Non-pigmented ciliary epithelial cell (primary cell): ENCODE results near the gene GOLT1A.
"Not testable (repeated sequence)": the region's sequence is repeated elsewhere in the genome, so short reads cannot be mapped to it uniquely, and the experiment has no call there.

Experiments
- DNase-seq: peaks from one replicate; pipeline ENCODE4 v3.0.0-alpha.2; 2010; ENCODE audit warnings: low read depth

GOLT1A gene

DNA sequence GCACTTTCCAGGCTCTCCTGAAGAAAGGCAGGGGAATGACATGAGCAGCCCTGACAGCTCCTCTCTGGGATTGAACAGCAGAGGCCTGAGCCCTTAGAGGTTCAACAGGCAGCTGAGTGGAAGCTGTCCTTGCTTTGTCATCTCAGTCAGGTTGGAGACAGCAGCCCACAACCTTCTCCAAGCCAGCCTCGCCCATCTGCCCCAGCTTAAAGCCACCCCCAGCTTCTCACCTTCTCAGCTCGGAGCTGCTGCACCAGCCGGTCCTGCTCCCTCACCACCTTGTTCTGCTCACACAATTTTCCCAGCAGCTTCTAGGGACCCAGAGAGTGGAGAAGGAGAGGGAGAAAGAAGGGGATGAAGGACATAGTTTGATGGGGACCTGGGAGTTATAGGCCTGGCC lies 35.2 kb upstream of the GOLT1A start:
- DNase-seq: no peak

DNA sequence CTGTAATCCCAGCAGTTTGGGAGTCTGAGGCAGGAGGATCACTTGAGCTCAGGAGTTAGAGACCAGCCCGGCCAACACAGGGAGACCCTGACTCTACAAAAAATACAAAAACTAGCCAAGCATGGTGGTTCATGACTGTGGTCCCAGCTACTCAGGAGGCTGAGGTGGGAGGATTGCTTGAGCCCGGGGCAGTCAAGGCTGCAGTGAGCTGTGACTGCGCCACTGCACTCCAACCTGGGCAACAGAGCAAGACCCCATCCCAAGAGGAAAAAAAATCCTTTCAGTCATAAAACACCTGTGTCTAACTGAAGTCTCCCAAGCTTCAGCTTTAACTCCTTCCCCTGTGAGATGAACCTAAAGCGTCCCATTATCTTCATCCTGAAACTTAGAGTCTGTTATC lies 33.1 kb upstream of the GOLT1A start:
- DNase-seq: no peak

DNA sequence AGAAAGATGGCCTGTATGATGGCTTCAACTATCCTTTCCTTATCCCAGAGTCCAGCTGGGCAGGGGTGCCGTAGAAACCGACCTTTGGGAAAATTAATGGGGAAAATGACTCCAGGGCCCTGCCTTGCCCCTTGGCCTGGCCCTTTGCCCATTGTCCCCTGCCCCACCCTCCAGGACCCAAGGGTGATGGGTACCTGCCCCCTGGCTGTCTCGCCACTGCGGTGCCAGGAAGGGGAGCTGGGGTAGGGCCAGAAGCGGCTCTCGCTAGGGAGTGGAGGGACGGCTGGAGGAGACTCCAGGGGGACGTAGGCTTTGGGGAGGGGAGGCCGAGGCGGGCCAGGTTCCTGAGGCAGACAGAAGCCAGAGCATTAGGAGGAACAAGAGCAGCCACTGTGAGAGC lies 29.1 kb upstream of the GOLT1A start:
- DNase-seq: no peak

GRCh38 chr1:204241914-204242313 lies 28.1 kb upstream of the GOLT1A start:
- no peak for DNase-seq

DNA sequence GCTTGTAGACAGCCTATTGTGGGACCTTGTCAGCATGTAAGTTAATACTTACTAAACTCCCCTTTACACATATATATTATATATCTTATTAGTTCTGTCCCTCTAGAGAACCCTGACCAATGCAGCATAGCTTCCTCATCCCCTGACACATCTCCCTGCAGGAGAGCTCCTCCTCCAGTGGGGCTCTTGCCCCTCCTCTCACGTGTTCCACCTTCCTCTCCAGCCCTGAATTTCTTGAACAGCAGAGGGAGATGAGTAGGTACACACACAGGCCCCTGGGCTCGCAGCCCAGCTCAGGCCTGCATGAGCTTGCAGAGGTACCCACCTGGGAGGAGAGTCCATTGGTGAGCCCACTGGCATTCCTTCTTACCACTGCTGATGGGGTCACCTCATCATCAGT lies 27.3 kb upstream of the GOLT1A start:
- DNase-seq: no peak

- DNase-seq: no peak
These were observed 26.4 kb upstream of the GOLT1A start for GRCh38 chr1:204240233-204240632.

DNA sequence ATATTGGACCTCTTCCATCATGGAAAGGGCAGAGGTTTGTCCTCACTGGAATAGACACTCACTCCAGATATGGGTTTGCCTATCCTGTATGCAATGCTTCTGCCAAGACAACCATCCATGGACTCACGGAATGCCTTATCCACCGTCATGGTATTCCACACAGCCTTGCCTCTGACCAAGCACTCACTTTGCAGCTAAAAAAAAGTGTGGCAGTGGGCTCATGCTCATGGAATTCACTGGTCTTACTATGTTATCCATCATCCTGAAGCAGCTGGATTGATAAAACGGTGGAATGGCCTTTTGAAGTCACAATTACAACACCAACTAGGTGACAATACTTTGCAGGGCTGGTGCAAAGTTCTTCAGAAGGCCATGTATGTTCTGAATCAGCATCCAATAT lies 25.6 kb upstream of the GOLT1A start:
- not testable (repeated sequence) for DNase-seq

GRCh38 chr1:204238520-204238919 lies 24.7 kb upstream of the GOLT1A start:
- DNase-seq: not testable (repeated sequence)

GRCh38 chr1:204237515-204237914 lies 23.7 kb upstream of the GOLT1A start:
- not testable (repeated sequence) for DNase-seq

- no peak for DNase-seq
These were observed 18.7 kb upstream of the GOLT1A start for GRCh38 chr1:204232526-204232925.

- no peak for DNase-seq
These were observed 16.4 kb upstream of the GOLT1A start for GRCh38 chr1:204230211-204230610.

- DNase-seq: no peak
These were observed 15.1 kb upstream of the GOLT1A start for GRCh38 chr1:204228896-204229295.

GRCh38 chr1:204227996-204228785 lies 14.4 kb upstream of the GOLT1A start:
- DNase-seq: no peak

GRCh38 chr1:204227351-204227750 lies 13.6 kb upstream of the GOLT1A start:
- DNase-seq: no peak

DNA sequence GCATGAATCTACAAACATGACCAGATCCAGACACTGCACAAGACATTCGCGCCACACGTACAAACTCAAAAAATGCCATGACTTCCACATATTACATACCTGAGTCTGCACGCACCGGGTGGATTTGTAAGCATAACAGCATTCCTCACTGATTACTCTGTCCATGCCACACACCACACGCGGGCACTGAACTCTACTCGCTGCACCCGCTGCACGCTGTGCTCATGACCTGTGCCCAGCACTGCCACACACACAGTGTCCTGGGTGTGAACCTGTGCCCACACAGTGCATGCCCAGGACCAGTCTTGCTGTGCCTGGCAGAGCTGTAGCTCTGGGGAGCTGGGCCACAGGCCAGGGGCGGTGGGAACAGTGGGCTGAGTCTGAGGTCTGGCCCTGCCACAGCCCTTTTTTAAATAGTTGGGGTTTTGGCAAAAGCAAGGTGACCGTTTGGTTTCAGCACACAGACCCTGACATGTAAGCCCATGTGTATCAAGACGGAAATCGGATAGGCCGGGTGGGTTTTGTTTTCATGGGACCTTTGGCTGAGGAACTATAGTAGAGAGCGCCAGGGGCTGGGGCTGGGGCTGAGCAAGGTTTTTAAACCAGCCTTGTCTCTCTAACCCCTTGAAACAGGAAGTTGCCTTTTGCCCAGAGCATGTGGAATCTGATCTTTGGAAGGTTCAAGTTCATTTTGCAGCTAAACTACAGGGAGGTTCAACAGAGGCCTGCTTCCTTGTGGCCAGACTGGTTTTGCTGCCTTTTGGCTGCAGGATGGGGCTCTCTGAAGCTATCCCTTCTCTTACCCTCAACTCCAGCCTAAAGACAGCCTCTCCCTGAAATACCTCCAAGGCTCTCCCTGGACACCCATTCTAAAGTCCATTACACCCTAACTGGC lies 12.3 kb upstream of the GOLT1A start:
- no peak for DNase-seq

DNA sequence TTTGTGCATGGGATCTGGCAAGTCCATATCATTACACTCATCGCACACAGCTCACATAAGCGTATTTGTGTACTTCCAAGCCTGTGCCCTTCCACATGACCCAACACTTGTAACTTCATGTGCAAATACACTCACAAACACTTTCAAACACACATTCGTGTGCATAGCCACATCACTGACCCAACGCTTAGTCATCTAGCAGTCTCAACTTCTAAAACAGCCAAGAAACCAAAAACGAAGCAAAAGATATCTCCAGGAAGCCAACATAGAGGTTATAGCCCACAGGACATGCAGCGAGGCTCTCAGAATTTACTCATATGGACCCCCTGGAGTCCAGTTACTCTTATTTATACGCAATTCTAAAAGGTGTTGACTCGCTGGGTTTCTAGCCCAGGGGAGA lies 10.9 kb upstream of the GOLT1A start:
- no peak for DNase-seq

DNA sequence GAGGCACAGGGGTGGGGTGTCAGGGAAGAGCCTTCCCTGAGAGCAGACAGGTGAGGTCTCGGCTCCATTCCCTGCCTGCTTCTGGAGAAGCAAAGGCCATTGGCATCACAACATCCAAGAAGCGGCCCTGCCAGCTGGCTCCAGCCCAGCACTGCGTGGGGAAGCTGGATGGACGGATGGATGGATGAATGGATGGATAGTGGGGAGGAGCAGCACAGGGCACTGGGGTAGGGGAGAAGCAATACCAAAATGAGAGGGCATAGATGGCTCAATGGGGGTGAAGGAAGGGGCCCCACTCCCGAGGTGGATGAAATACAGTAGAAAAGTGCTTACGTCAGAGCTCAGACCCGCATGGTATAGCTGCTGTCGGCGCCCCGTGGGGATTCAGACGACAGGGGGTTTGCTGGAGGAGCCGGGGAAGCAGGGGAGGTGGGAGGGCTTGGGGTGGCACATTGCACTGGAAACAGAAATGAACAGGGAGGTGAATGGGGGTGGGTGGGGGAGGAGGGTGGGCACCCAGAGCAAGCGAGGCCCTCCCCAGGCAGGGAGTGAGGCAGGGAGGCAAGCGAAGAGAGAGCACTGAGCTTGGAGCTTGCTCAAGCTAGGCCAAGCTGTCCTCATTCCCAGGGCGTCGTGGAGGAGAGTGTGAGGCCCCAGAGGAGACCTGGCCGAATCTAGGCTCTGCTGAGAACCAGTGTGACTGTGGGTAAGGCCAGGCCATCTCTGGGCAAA lies 9.5 kb upstream of the GOLT1A start:
- DNase-seq: no peak

GRCh38 chr1:204222764-204223055 lies 8.9 kb upstream of the GOLT1A start:
- DNase-seq: no peak

GRCh38 chr1:204222006-204222763 lies 8.4 kb upstream of the GOLT1A start:
- no peak for DNase-seq

DNA sequence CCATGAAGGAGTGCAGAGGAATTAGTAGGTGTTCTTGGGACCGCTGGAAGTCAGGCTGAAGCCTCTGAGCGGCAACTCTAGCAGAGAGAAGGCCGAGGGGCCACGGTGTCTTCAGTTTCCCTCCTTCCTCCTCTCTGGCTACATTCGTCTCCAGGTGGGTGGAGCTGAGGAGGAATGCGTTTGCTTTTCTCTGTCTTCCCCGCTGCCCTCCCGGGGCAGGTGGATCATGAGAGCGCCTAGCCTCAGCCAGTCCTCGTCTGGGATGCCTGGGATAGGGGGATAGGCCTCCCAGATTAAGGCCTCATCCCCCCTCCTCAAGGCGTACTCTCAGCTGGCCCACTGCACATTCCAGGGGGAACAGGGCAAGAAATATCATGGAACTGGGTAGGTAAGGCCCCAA lies 7.5 kb upstream of the GOLT1A start:
- DNase-seq: no peak

DNA sequence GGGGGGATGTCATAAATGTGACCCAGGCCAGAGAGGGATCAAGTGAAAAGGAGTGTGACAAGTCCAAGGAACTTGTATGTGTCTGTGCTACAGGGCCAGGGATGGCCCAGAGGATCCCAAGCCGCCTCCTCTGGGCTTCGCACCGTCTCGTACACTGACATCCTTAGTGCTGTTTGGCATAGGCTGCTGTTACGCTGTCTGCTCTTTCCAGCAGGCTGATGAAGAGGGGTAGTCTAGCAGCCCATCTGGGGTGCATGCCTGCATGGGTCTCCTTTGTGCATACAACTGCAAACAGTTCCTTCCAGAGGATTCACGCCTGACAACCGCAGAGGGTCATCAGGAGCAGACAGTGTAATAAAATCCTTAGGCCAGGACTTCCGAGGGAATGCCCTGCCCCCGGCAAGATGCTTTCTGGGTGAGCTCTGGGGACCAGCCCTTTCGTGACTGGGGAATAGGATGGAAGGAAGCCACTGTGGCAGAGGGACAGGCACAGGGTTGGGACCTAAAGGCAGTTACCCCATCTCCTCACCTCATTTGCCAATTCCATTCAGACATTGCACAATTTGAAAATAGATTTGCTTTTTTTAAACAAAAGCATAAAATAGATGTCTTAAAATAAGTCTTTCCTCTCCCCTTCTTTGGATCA lies 6.3 kb upstream of the GOLT1A start:
- DNase-seq: no peak

- DNase-seq: no peak
These were observed 4.8 kb upstream of the GOLT1A start for GRCh38 chr1:204218552-204218951.
